DOHH2 (cell line): Measurements from ENCODE around the gene MLKL.

Source experiments
- H3F3A ChIP-seq: fragments of 200-600 bp; sonication (generic), shearing (Covaris generic); 2 replicates; pipeline ENCODE4 v1.6.0; 2016; ENCODE audit warnings: antibody characterized with exemption, mild to moderate bottlenecking; ENCODE audit not compliant: control insufficient read depth, insufficient read depth
- H3K27ac ChIP-seq: fragments of 200-600 bp; sonication (generic); 2 replicates; pipeline ENCODE4 v1.5.1; 2014; ENCODE audit warnings: low read depth, mild to moderate bottlenecking, low read length, moderate library complexity
- H3K27me3 ChIP-seq: fragments of 200-600 bp; sonication (generic); 2 replicates; pipeline ENCODE4 v1.6.1; 2014; ENCODE audit warnings: mild to moderate bottlenecking, low read length, mixed read lengths; ENCODE audit not compliant: control insufficient read depth
- H3K36me3 ChIP-seq: fragments of 200-600 bp; sonication (generic); 2 replicates; pipeline ENCODE4 v1.6.1; 2014; ENCODE audit warnings: mild to moderate bottlenecking, low read length, moderate library complexity, mixed read lengths; ENCODE audit not compliant: control insufficient read depth
- H3K4me1 ChIP-seq: fragments of 200-600 bp; sonication (generic); 2 replicates; pipeline ENCODE4 v1.6.1; 2014; ENCODE audit warnings: mild to moderate bottlenecking, low read length, mixed read lengths; ENCODE audit not compliant: control insufficient read depth
- H3K4me2 ChIP-seq: fragments of 200-600 bp; sonication (generic); 2 replicates; pipeline ENCODE4 v1.6.0; 2014; ENCODE audit warnings: mild to moderate bottlenecking, low read length, moderate library complexity
- H3K4me3 ChIP-seq: fragments of 200-600 bp; sonication (generic); 2 replicates; pipeline ENCODE4 v1.5.1; 2014; ENCODE audit warnings: mild to moderate bottlenecking, low read length, mixed read lengths
- H3K79me2 ChIP-seq: fragments of 200-600 bp; sonication (generic); 2 replicates; pipeline ENCODE4 v1.6.1; 2014; ENCODE audit warnings: mild to moderate bottlenecking, low read length, mixed read lengths; ENCODE audit not compliant: control insufficient read depth
- H3K9me2 ChIP-seq: fragments of 200-600 bp; sonication (generic); replicated peaks from 2 replicates; pipeline ENCODE4 v1.6.1; 2014; ENCODE audit warnings: mild to moderate bottlenecking, low read length, mixed read lengths; ENCODE audit not compliant: control insufficient read depth
- H3K9me3 ChIP-seq: fragments of 200-600 bp; sonication (generic); 2 replicates; pipeline ENCODE4 v1.6.1; 2014; ENCODE audit warnings: antibody characterized with exemption, low read length, mixed read lengths; ENCODE audit not compliant: control insufficient read depth, insufficient read depth
- H4K20me1 ChIP-seq: fragments of 200-600 bp; sonication (generic); 2 replicates; pipeline ENCODE4 v1.6.0; 2014; ENCODE audit warnings: low read depth, mild to moderate bottlenecking, antibody characterized with exemption, low read length, moderate library complexity; ENCODE audit not compliant: control insufficient read depth, insufficient read depth
- EZH2phosphoT487 ChIP-seq: fragments of 200-600 bp; sonication (generic); IDR thresholded peaks from 2 replicates; pipeline ENCODE4 v1.6.1; 2017; ENCODE audit warnings: borderline replicate concordance, mild to moderate bottlenecking, antibody characterized with exemption, low read length, moderate library complexity, mixed read lengths
- TF ChIP-seq, protein P1 (sequence below): fragments of 200-600 bp; sonication (generic); IDR thresholded peaks from one replicate; pipeline ENCODE4 v1.5.1; 2014; ENCODE audit warnings: antibody characterized with exemption, mild to moderate bottlenecking, low read depth, low read length; ENCODE audit not compliant: poor library complexity, severe bottlenecking

Gene MLKL

DNA sequence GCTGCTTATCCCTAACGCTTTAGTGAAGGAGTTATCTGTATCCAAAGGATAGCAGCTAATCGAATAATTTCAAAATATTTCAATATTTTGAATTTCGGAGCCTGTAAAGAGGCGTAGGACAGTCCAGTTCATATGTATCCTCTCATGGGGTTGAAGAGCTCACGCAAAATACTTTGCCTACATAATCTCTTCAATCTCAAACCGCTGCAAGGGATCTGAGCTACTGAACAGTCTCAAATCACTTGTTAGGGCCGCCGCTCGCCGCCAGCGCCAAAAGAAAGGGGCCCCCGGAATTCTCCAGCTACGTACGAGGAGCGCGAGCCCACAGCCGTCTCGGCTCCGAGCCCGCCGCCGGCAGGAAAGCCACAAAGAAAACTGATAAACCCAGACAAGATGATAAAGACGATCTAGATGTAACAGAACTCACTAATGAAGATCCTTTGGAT, 33.4 kb downstream of the MLKL start:
- Histone ChIP-seq H3K27ac (peak overlapping the region; percentile 61), H4K20me1 (peaks cover 12% of the 10 kb centered on the region; the same call in 1 of the 2 replicates), H3K36me3 (peaks cover 46% of the 10 kb centered on the region), H3F3A (no peaks in the 10 kb centered on the region), H3K4me2 (peak overlapping the region; percentile 95), H3K9me3 (peaks cover 12% of the 10 kb centered on the region), H3K79me2 (peaks cover 52% of the 10 kb centered on the region), H3K4me3 (peak overlapping the region; percentile 82), H3K4me1 (peaks cover 34% of the 10 kb centered on the region), H3K9me2 (no peaks in the 10 kb centered on the region), H3K27me3 (peaks cover 9% of the 10 kb centered on the region)
- no peak for TF ChIP-seq EZH2phosphoT487
- TF ChIP-seq, protein P1, sequence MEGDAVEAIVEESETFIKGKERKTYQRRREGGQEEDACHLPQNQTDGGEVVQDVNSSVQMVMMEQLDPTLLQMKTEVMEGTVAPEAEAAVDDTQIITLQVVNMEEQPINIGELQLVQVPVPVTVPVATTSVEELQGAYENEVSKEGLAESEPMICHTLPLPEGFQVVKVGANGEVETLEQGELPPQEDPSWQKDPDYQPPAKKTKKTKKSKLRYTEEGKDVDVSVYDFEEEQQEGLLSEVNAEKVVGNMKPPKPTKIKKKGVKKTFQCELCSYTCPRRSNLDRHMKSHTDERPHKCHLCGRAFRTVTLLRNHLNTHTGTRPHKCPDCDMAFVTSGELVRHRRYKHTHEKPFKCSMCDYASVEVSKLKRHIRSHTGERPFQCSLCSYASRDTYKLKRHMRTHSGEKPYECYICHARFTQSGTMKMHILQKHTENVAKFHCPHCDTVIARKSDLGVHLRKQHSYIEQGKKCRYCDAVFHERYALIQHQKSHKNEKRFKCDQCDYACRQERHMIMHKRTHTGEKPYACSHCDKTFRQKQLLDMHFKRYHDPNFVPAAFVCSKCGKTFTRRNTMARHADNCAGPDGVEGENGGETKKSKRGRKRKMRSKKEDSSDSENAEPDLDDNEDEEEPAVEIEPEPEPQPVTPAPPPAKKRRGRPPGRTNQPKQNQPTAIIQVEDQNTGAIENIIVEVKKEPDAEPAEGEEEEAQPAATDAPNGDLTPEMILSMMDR: no peak

DNA sequence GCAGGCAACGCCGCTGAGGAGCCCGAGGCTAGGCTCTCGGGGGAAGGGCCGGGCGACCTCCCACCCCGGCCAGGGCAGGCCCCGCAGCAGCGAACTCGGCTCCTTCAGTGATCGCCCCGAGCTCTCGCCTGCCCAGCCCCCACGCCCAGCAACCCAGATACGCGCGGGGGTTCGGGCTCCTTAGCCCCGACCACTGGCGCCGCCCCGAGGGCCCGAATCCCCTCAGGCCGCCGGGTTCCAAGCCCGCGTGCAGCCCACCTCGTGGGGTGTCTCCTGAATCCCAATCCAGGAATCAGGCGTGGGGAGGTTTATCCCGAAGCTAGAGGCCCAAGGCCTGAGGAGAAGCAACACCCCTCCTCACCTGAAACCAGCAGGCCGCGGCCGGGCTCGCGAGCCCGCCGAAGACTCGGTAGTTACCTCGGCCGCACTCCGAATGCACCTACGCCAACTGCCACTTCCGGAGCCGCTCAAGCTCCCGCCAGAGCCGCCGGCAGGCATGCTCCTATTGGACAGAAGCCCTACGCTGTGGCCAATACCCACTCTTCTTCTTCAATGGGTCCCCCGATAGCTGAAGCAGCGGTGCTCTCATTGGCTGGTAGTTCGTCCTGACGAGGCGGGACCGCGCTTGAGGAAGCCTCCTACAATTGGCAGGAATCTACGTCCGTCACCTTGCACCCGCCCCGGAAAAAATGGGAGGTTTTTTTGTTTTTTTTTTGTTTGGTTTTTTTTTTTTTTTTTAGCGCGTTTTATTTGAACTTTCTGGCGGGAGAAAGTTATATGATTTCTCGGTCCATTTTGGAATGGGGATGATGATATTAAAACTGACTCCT, 34.0 kb downstream of the MLKL start, which contains the start of gene RFWD3:
TSS of gene RFWD3 (minus strand) at position 453 of the 830 bp plus-strand sequence. CDS start 5,428 bp downstream, outside the sequence.
- Histone ChIP-seq H3K79me2 (peaks cover 58% of the 10 kb centered on the region), H3K4me1 (peaks cover 39% of the 10 kb centered on the region), H3K27ac (peak within 1 kb of the TSS; percentile 61)

DNA sequence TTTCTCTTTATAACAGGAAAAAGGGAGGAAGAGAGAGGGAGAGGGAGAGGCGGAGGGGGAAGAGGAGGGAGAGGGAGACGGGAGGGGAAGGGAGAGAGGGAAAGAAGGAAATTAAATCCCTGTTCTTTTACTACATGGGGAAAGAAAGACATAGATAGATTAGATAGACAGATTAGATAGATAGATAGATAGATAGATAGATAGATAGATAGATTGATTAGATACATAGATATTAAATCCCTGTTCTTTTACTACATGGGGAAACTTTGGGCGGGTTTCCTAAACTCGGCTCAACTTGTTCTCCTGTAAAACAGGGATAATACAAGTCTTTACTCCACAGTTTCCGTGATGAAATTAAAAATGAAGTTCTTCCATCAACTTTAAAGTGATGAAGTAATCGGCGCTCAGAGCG, 34.6 kb downstream of the MLKL start:
- Histone ChIP-seq H3K9me2 (no peaks in the 10 kb centered on the region), H3K79me2 (peaks cover 64% of the 10 kb centered on the region), H3K27me3 (no peaks in the 10 kb centered on the region), H3K4me1 (peaks cover 43% of the 10 kb centered on the region), H3K27ac (peak overlapping the region; percentile 60), H4K20me1 (peaks cover 14% of the 10 kb centered on the region; the same call in 1 of the 2 replicates), H3K4me2 (peak overlapping the region; percentile 73), H3F3A (no peaks in the 10 kb centered on the region), H3K9me3 (peaks cover 12% of the 10 kb centered on the region), H3K4me3 (peak overlapping the region; percentile 82), H3K36me3 (peaks cover 57% of the 10 kb centered on the region)
- TF ChIP-seq, protein P1: no peak
- TF ChIP-seq EZH2phosphoT487: no peak

More for the DNA sequence above, 34.0 kb downstream of the MLKL start, which contains the start of gene RFWD3:
- Histone ChIP-seq H3K4me2 (peak within 1 kb of the TSS; percentile 95), H4K20me1 (peaks cover 12% of the 10 kb centered on the region; the same call in 1 of the 2 replicates), H3K27me3 (peaks cover 3% of the 10 kb centered on the region), H3K36me3 (peaks cover 51% of the 10 kb centered on the region), H3K9me2 (no peaks in the 10 kb centered on the region), H3F3A (no peaks in the 10 kb centered on the region), H3K4me3 (peak within 1 kb of the TSS; percentile 82), H3K9me3 (peaks cover 12% of the 10 kb centered on the region)
- no peak for TF ChIP-seq EZH2phosphoT487
- TF ChIP-seq, protein P1: no peak
